HUES6 (cell line): ENCODE data around the gene SEZ6L.

Experiments
- H3K27ac ChIP-seq: 2 replicates; pipeline ENCODE4 v1.7.0; 2013; ENCODE audit warnings: low read depth, mild to moderate bottlenecking, low read length, inconsistent platforms
- H3K27me3 ChIP-seq: 2 replicates; pipeline ENCODE4 v1.6.1; 2013; ENCODE audit warnings: low read length; ENCODE audit not compliant: control insufficient read depth, insufficient read depth
- H3K36me3 ChIP-seq: 2 replicates; pipeline ENCODE4 v1.6.1; 2013; ENCODE audit warnings: low read length; ENCODE audit not compliant: control insufficient read depth, insufficient read depth
- H3K4me1 ChIP-seq: 2 replicates; pipeline ENCODE4 v1.6.1; 2013; ENCODE audit warnings: low read length; ENCODE audit not compliant: control insufficient read depth, insufficient read depth
- H3K4me3 ChIP-seq: 2 replicates; pipeline ENCODE4 v1.5.1; 2013; ENCODE audit warnings: low read depth, low read length
- H3K9ac ChIP-seq: one replicate; pipeline ENCODE4 v1.6.1; 2013; ENCODE audit warnings: mild to moderate bottlenecking, low read length
- H3K9me3 ChIP-seq: 2 replicates; pipeline ENCODE4 v1.6.1; 2013; ENCODE audit warnings: low read depth, low read length; ENCODE audit not compliant: control insufficient read depth, insufficient read depth

Gene SEZ6L

GRCh38 chr22:26360169-26360885 is 191.1 kb downstream of the SEZ6L start:
- H3K4me3 ChIP-seq: peak overlapping the region; percentile 43
- H3K9me3 ChIP-seq: no peaks in the 10 kb centered on the region
- no peaks in the 10 kb centered on the region; the same call in 1 of the 2 replicates for H3K27me3 ChIP-seq
- H3K27ac ChIP-seq: no peak overlapping the region
- H3K9ac ChIP-seq: peak overlapping the region; percentile 21
- no peaks in the 10 kb centered on the region for H3K36me3 ChIP-seq
- H3K4me1 ChIP-seq: peaks cover 3% of the 10 kb centered on the region; the same call in 1 of the 2 replicates

GRCh38 chr22:26362471-26362870 is 193.2 kb downstream of the SEZ6L start:
- H3K27ac ChIP-seq: no peak overlapping the region

GRCh38 chr22:26364066-26365015 is 195.1 kb downstream of the SEZ6L start:
- Histone ChIP-seq H3K4me3 (no peak overlapping the region), H3K36me3 (no peaks in the 10 kb centered on the region), H3K4me1 (peaks cover 3% of the 10 kb centered on the region; the same call in 1 of the 2 replicates), H3K27ac (no peak overlapping the region), H3K9me3 (no peaks in the 10 kb centered on the region), H3K9ac (no peak overlapping the region), H3K27me3 (no peaks in the 10 kb centered on the region; the same call in 1 of the 2 replicates)

More at GRCh38 chr22:26362471-26362870, 193.2 kb downstream of the SEZ6L start:
- no peak overlapping the region for H3K4me3 ChIP-seq
- peaks cover 3% of the 10 kb centered on the region; the same call in 1 of the 2 replicates for H3K4me1 ChIP-seq
- H3K9me3 ChIP-seq: no peaks in the 10 kb centered on the region
- no peaks in the 10 kb centered on the region; the same call in 1 of the 2 replicates for H3K27me3 ChIP-seq
- H3K36me3 ChIP-seq: no peaks in the 10 kb centered on the region
- no peak overlapping the region for H3K9ac ChIP-seq

- Histone ChIP-seq H3K9me3 (no peaks in the 10 kb centered on the region), H3K4me1 (no peaks in the 10 kb centered on the region), H3K9ac (no peak overlapping the region), H3K4me3 (no peak overlapping the region), H3K36me3 (no peaks in the 10 kb centered on the region), H3K27me3 (no peaks in the 10 kb centered on the region; the same call in 1 of the 2 replicates), H3K27ac (no peak overlapping the region)
Observed at GRCh38 chr22:26367402-26368245, 198.4 kb downstream of the SEZ6L start.

- no peaks in the 10 kb centered on the region for H3K36me3 ChIP-seq
- H3K9me3 ChIP-seq: no peaks in the 10 kb centered on the region
- peaks cover 8% of the 10 kb centered on the region; the same call in 1 of the 2 replicates for H3K4me1 ChIP-seq
- H3K27ac ChIP-seq: no peak overlapping the region
- no peaks in the 10 kb centered on the region for H3K27me3 ChIP-seq
- no peak overlapping the region for H3K9ac ChIP-seq
- H3K4me3 ChIP-seq: no peak overlapping the region
Observed at GRCh38 chr22:26372890-26373289, 203.6 kb downstream of the SEZ6L start.

GRCh38 chr22:26374391-26375026 is 205.2 kb downstream of the SEZ6L start:
- Histone ChIP-seq H3K36me3 (no peaks in the 10 kb centered on the region), H3K27me3 (no peaks in the 10 kb centered on the region), H3K4me3 (no peak overlapping the region), H3K9me3 (no peaks in the 10 kb centered on the region), H3K27ac (no peak overlapping the region), H3K4me1 (peaks cover 8% of the 10 kb centered on the region; the same call in 1 of the 2 replicates), H3K9ac (no peak overlapping the region)

- Histone ChIP-seq H3K27me3 (no peaks in the 10 kb centered on the region; the same call in 1 of the 2 replicates), H3K36me3 (no peaks in the 10 kb centered on the region)
Observed at GRCh38 chr22:26377170-26377830, 208.0 kb downstream of the SEZ6L start.

GRCh38 chr22:26380072-26380830 is 211.0 kb downstream of the SEZ6L start:
- no peaks in the 10 kb centered on the region for H3K36me3 ChIP-seq
- H3K27ac ChIP-seq: no peak overlapping the region
- H3K4me3 ChIP-seq: no peak overlapping the region
- H3K9me3 ChIP-seq: no peaks in the 10 kb centered on the region
- peaks cover 13% of the 10 kb centered on the region; the same call in 1 of the 2 replicates for H3K4me1 ChIP-seq
- no peaks in the 10 kb centered on the region; the same call in 1 of the 2 replicates for H3K27me3 ChIP-seq
- H3K9ac ChIP-seq: no peak overlapping the region

More at GRCh38 chr22:26377170-26377830, 208.0 kb downstream of the SEZ6L start:
- Histone ChIP-seq H3K4me3 (no peak overlapping the region), H3K27ac (no peak overlapping the region), H3K9ac (no peak overlapping the region), H3K4me1 (peaks cover 8% of the 10 kb centered on the region; the same call in 1 of the 2 replicates), H3K9me3 (no peaks in the 10 kb centered on the region)

- no peak overlapping the region for H3K9ac ChIP-seq
- no peak overlapping the region for H3K4me3 ChIP-seq
- H3K36me3 ChIP-seq: no peaks in the 10 kb centered on the region
- no peaks in the 10 kb centered on the region; the same call in 1 of the 2 replicates for H3K27me3 ChIP-seq
- H3K9me3 ChIP-seq: no peaks in the 10 kb centered on the region
- peaks cover 5% of the 10 kb centered on the region; the same call in 1 of the 2 replicates for H3K4me1 ChIP-seq
- no peak overlapping the region for H3K27ac ChIP-seq
Observed at GRCh38 chr22:26382782-26383181, 213.5 kb downstream of the SEZ6L start.
